Measurements from ENCODE around the gene TMED1. TPM values are rescaled to one million over a fixed set of nuclear protein-coding genes. Genes with fewer than 3 reads are reported as not detected.

The TMED1 gene
- total and polyA plus RNA-seq, 2 of the 8 experiments (the other 6 are each of a cell fraction or from before 2014, with no cell fraction given): 26.9 to 31.9 TPM

- Histone ChIP-seq H2BK15ac (ENCODE audit: low read length) (no peak overlapping the region), H3K18ac (ENCODE audit: extremely low read depth, low read length) (peak overlapping the region; percentile 83), H2BK12ac (ENCODE audit: low read depth, low read length) (no peak overlapping the region), H3K4me2 (ENCODE audit: insufficient read depth in 1 of 2, low read depth in 2 of 2, low read length in 2 of 2) (peak overlapping the region; percentile 79 to 87), H4K5ac (ENCODE audit: insufficient read length, low read depth, low read length) (peak overlapping the region; percentile 97), H3K36me3 (ENCODE audit: control insufficient read depth in 2 of 4, insufficient read depth in 4 of 4, low read length in 3 of 4) (peaks cover 0 to 8% (median 0%) of the 10 kb centered on the region in 4 experiments; a peak in 2 of 8 replicates), H3K27ac (ENCODE audit: low read depth, low read length) (peak overlapping the region; percentile 75), H2BK5ac (ENCODE audit: low read depth, low read length) (peak overlapping the region; percentile 87; the same call in 1 of the 2 replicates), H4K20me1 (replicated peaks in 1 of 2; ENCODE audit: control insufficient read depth in 1 of 2, insufficient read depth in 2 of 2, low read length in 2 of 2) (peaks cover 0 to 3% of the 10 kb centered on the region in 2 experiments), H3K79me1 (ENCODE audit: low read depth, low read length) (peaks cover 6% of the 10 kb centered on the region), H3K9ac (replicated peaks in 1 of 4; ENCODE audit: extremely low read depth in 1 of 4, low read depth in 3 of 4, low read length in 3 of 4) (peak overlapping the region; percentile 69 to 97 (median 76)), H3K4me3 (ENCODE audit: extremely low read depth in 1 of 4, insufficient read depth in 2 of 4, low read depth in 3 of 4, low read length in 4 of 4) (peak overlapping the region; percentile 65 to 94 (median 76)), H3K23ac (ENCODE audit: insufficient read length) (no peak overlapping the region), H3K56ac (replicated peaks; ENCODE audit: insufficient read length, low read depth, low read length) (peak overlapping the region; percentile 79), H3K23me2 (ENCODE audit: low read depth, low read length) (peaks cover 8% of the 10 kb centered on the region; the same call in 1 of the 2 replicates), H3K14ac (ENCODE audit: insufficient read length) (no peak overlapping the region), H3K4ac (replicated peaks; ENCODE audit: insufficient read length, low read depth, low read length) (peak overlapping the region; percentile 78), H3K4me1 (replicated peaks in 1 of 4; ENCODE audit: control insufficient read depth in 3 of 4, insufficient read depth in 4 of 4, low read length in 3 of 4) (peaks cover 0 to 12% (median 2%) of the 10 kb centered on the region in 4 experiments; a peak in 5 of 7 replicates), H2BK20ac (ENCODE audit: low read length) (no peak overlapping the region), H2BK120ac (replicated peaks; ENCODE audit: low read depth, low read length) (no peak overlapping the region), H3K9me3 (ENCODE audit: insufficient read depth in 2 of 2, low read depth in 1 of 2, low read length in 1 of 2) (no peaks in the 10 kb centered on the region), H2AK5ac (ENCODE audit: low read depth, low read length) (no peak overlapping the region), H2AFZ (ENCODE audit: low read length) (no peak overlapping the region), H4K8ac (ENCODE audit: extremely low read depth, insufficient read depth, low read length) (peak overlapping the region; percentile 83), H3K27me3 (replicated peaks in 1 of 4; ENCODE audit: control insufficient read depth in 3 of 4, extremely low read depth in 1 of 4, insufficient read depth in 3 of 4, low read length in 3 of 4) (no peaks in the 10 kb centered on the region), H3K79me2 (ENCODE audit: control insufficient read depth in 1 of 2, insufficient read depth in 2 of 2, low read length in 2 of 2) (peaks cover 4 to 48% of the 10 kb centered on the region in 2 experiments; a peak in 3 of 4 replicates), H4K91ac (replicated peaks; ENCODE audit: insufficient read length, low read length) (peak overlapping the region; percentile 85)
- DNase-seq (ENCODE audit: low read depth in 1 of 2, low spot score in 2 of 2): no peak
- ChIA-PET POLR2A (ENCODE audit: partially characterized antibody) (interaction anchor here (0.6 to 2.9 kb wide), 12 partner anchors 10 to 163 kb away, joined by 3 to 21 read pairs (median 3); partner anchors contain the start of gene TMED1), CTCF (ENCODE audit: partially characterized antibody) (interaction anchor here (0.6 to 6.8 kb wide), 18 partner anchors 8 to 329 kb away, joined by 3 to 103 read pairs (median 4); no protein-coding TSS in a partner anchor)
- no peak for FAIRE-seq
- 1% methylated on average over 10 of the region's 90 CpGs; no CpG with 5 or more reads in 1 of the 2 experiments for WGBS, 2 experiments (ENCODE audit: extremely low coverage in 1 of 2, insufficient coverage in 1 of 2, insufficient read length in 1 of 2, insufficient replicate concordance in 2 of 2, low coverage in 1 of 2, low lambda C conversion rate in 2 of 2, missing lambda C conversion rate in 1 of 2)
- TF ChIP-seq EGR1 (IDR thresholded peaks at IDR 0.05; ENCODE audit: borderline replicate concordance, low read depth, low read length) (no peak), PHF8 (conservative IDR thresholded peaks at IDR 0.05; ENCODE audit: low read depth, low read length) (peak; percentile 35), CTCF (IDR thresholded peaks at IDR 0.05; ENCODE audit: control extremely low read depth in 1 of 3, insufficient read depth in 1 of 3, low read depth in 1 of 3, low read length in 3 of 3) (peak in 2 of 3 experiments; percentile 10 to 21; a peak in 1 of 4 replicates), E2F6 (IDR thresholded peaks at IDR 0.05) (peak; percentile 6; the same call in 1 of the 2 replicates), RBBP5 (IDR thresholded peaks at IDR 0.05; ENCODE audit: borderline replicate concordance, low read depth, low read length) (peak; percentile 22; the same call in 1 of the 2 replicates), KDM4A (IDR thresholded peaks at IDR 0.05; ENCODE audit: low read depth, low read length, severe bottlenecking) (peak; percentile 12), BACH1 (IDR thresholded peaks at IDR 0.05; ENCODE audit: low read length) (no peak)
Observed at GRCh38 chr19:10871711-10872545, 35.9 kb upstream of the TMED1 start.
